Skeletal muscle cell (primary cell): Measurements from ENCODE around the gene RBM19.
A peak's percentile ranks its signal among the peaks of the same experiment; 100 is the strongest.

Experiments
- DNase-seq: peaks from one replicate; pipeline ENCODE4 v3.0.0-alpha.2; 2010; ENCODE audit warnings: low read depth
- H3K4me3 ChIP-seq: 2 replicates; pipeline ENCODE4 v1.5.1; 2011; ENCODE audit warnings: low read depth, mild to moderate bottlenecking, control low read depth, low read length, moderate library complexity

The RBM19 gene

GRCh38 chr12:113802966-113803758 is 163.0 kb downstream of the RBM19 start:
- no peak for DNase-seq
- no peak overlapping the region for H3K4me3 ChIP-seq

GRCh38 chr12:113802000-113802749 is 163.9 kb downstream of the RBM19 start:
- H3K4me3 ChIP-seq, result no peak overlapping the region
- no peak for DNase-seq

- no peak for DNase-seq
- no peak overlapping the region for H3K4me3 ChIP-seq
Measured at GRCh38 chr12:113800201-113800600, 165.9 kb downstream of the RBM19 start.

- no peak overlapping the region for H3K4me3 ChIP-seq
- DNase-seq, result no peak
Measured at GRCh38 chr12:113798552-113798951, 167.6 kb downstream of the RBM19 start.

DNA sequence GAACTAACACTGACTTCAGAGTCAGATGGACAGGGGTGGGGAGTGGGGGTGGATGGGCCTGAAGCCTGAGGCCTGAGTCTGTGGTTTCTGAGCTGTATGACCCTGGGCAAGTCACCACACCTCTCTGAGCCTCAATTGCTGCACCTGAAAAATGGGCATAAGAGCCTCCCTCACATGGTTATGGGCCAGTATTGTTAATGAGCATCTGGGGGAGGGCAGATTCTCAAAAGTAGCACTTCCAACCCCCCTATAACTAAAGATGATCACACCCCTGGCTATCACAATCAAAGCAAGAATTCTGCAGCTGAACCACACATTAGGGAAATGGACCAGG is 168.6 kb downstream of the RBM19 start:
- no peak overlapping the region for H3K4me3 ChIP-seq
- no peak for DNase-seq

GRCh38 chr12:113796852-113797534 is 169.1 kb downstream of the RBM19 start:
- no peak overlapping the region for H3K4me3 ChIP-seq
- no peak for DNase-seq

- no peak for DNase-seq
- H3K4me3 ChIP-seq, result no peak overlapping the region
Measured at GRCh38 chr12:113796066-113796827, 169.9 kb downstream of the RBM19 start.

DNA sequence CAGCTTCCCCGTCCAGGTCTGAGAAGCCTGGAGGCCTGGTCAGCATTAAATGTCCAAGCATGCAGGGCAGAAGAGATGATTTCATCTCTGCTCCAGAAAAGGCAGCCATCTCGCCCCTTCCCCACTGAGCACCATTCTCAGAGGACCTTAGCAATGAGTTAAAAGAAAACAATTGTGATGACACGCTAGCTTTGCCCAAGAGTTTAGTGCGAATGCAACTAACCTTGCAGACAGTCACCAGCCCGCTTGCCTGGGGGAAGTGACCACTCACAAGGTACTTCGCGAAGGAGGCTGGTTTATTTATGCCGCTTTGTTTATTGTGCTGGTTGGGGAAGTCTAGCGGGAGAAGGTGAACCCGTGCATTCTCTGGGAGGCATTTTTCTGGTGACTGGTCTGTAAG is 170.7 kb downstream of the RBM19 start:
- no peak overlapping the region for H3K4me3 ChIP-seq
- no peak for DNase-seq

- no peak for DNase-seq
- no peak overlapping the region for H3K4me3 ChIP-seq
Measured at GRCh38 chr12:113794774-113795173, 171.4 kb downstream of the RBM19 start.

DNA sequence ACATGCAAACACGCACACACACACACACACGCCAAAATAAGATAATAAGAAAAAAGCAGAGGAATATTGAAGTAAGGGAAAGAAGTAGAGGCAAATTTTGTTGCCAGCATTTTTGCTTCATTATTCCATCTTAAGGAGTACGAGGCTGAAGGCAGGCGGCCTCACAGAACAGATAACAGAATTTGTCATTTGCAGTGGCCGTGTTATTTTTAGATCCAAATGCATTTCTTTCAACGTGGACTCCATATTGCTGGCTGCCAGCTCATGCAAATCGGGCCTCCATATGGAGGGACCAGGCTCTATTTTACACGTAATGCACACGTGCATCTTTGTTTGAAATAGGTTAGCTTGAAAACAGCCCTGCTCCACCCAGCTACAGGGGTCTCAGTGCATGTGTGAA is 172.9 kb downstream of the RBM19 start:
- no peak overlapping the region for H3K4me3 ChIP-seq
- DNase-seq, result no peak

- DNase-seq, result no peak
- no peak overlapping the region for H3K4me3 ChIP-seq
Measured at GRCh38 chr12:113792450-113792849, 173.7 kb downstream of the RBM19 start.

DNA sequence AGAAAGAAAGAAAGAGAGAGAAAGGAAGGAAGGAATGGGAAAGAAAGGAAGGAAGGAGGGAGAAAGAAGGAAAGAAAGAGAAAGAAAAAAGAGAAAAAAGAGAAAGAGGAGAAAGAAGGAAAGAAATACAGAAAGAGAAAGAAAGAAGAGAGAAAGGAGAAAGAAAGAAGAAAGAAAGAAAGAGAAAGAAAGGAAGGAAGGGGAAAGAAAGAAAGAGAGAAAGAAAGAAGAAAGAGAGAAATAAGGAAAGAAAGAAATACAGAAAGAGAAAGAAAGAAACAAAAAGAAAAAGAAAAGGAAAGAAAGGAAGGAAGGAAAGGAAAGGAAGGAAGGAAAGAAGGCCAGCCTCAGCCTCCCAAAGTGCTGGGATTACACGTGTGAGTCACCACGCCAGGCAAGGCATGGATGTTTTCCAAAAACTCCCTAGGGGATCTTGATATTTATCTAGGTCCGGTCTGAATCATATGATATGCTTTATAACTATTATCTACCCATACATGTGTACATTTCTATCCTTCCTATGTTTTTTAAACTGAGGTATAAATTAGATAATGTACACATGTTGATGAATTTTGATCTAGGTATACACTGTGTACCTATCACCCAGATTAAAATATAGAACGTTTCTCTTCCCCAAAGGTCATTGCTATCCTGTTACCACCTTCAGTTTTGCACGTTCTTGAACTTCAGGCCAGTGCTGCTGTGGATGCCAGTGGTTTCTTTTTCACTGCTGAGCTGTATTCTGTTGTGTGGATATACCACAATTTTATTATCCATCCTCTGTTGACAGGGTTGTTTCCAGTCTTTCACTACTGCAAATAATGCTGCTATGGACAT is 177.9 kb downstream of the RBM19 start:
- peak; percentile 16 for DNase-seq
- H3K4me3 ChIP-seq, result no peak overlapping the region

GRCh38 chr12:113786107-113786506 is 180.0 kb downstream of the RBM19 start:
- H3K4me3 ChIP-seq, result no peak overlapping the region
- DNase-seq, result no peak

GRCh38 chr12:113783811-113784210 is 182.3 kb downstream of the RBM19 start:
- H3K4me3 ChIP-seq, result no peak overlapping the region
- no peak for DNase-seq

- H3K4me3 ChIP-seq, result no peak overlapping the region
- no peak for DNase-seq
Measured at GRCh38 chr12:113782873-113783272, 183.3 kb downstream of the RBM19 start.

DNA sequence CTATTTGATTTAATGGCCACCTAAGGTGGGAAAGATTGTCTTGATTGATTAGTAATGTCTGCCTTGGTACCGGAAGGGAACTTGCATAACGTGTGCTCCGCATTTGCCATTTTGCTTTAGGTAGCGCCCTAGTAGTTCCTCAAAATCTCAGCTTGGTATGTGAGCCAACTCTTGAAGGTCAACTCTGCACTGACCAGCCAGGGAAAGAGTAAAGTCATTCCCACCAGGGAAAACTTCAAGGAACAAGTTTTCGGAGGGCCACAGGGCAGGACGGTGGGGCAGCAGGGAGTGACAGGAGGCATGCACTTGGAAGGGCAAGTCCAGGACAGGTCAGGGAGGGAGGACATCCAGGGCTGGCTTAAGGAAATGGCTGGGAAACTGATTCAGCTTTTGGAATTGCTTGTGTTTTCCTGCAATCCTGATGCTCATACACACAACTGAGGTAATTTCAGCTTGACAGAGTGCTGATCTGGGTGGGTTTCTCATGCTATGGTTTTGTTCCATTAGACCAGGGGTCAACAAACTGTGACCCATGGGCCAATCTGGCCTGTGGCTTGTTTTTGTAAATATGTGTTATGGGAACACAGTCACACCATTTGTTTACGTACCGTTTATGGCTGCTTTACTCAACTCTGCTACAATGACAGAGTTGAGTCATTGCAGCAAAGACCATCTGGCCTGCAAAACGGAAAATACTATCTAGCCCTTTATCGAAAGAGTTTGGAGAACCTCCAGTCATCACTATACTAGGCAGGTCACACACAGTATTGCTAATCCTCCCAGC is 184.5 kb downstream of the RBM19 start:
- DNase-seq, result peak; percentile 22
- no peak overlapping the region for H3K4me3 ChIP-seq

GRCh38 chr12:113779774-113780173 is 186.4 kb downstream of the RBM19 start:
- no peak for DNase-seq
- no peak overlapping the region for H3K4me3 ChIP-seq

DNA sequence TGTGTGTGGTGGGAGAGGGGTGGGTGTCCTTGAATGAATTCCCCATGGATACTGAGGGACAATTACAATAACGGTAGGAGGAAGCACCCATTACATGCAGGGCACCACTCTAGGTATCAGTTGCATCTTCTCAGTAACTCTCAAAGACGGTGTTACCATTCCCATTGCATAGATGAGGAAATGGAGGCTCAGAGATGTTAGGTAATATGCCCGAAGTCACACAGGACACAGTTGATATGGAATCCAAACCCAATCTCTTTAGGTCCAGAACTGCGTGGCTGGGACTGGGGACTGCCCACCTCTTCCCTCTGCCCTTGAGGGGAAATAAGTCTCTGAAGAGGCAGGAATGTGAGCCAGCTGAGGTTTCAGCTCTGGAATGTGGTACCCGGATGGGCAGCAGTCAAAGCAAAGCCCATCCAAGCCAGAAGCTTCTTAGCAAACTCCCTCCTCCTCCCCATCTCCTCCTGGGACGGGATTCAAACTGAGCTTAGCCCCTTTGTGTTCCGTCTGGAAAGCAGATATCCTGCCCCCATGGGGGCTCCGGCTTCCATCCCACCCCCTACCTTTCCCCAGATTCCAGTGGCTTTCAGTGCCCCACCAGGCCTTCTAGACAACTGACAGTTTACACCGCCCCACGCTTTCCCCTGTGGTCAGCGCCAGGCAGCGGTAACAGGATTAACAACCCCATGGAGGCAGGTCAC is 187.5 kb downstream of the RBM19 start:
- DNase-seq, result no peak
- H3K4me3 ChIP-seq, result no peak overlapping the region
